Karpas-422 (cell line): Measurements from ENCODE around the gene ZC3H11A. TPM values are rescaled to one million over a fixed set of nuclear protein-coding genes. Genes with fewer than 3 reads are reported as not detected.
"Not testable (repeated sequence)": the region's sequence is repeated elsewhere in the genome, so short reads cannot be mapped to it uniquely, and the experiment has no call there.

ENCODE experiments used
- DNase-seq: peaks from one replicate; pipeline ENCODE4 v3.0.0-alpha.2; 2015
- H2AFZ ChIP-seq: fragments of 200-600 bp; sonication (generic); 2 replicates; pipeline ENCODE4 v1.6.1; 2014; ENCODE audit warnings: antibody characterized with exemption, low read length, mixed read lengths
- H3K27ac ChIP-seq: fragments of 200-600 bp; sonication (generic); 2 replicates; pipeline ENCODE4 v1.5.1; 2014; ENCODE audit warnings: mild to moderate bottlenecking, low read length, moderate library complexity
- H3K27me3 ChIP-seq: fragments of 200-600 bp; sonication (generic); 2 replicates; pipeline ENCODE4 v1.6.1; 2014; ENCODE audit warnings: low read length, mixed read lengths
- H3K36me3 ChIP-seq: fragments of 200-600 bp; sonication (generic); 2 replicates; pipeline ENCODE4 v1.6.1; 2014; ENCODE audit warnings: low read length, mixed read lengths; ENCODE audit not compliant: insufficient read depth
- H3K4me1 ChIP-seq: fragments of 200-600 bp; sonication (generic); 2 replicates; pipeline ENCODE4 v1.6.1; 2014; ENCODE audit warnings: mild to moderate bottlenecking, low read length, mixed read lengths
- H3K4me2 ChIP-seq: fragments of 200-600 bp; sonication (generic); 2 replicates; pipeline ENCODE4 v1.6.1; 2014; ENCODE audit warnings: low read length, low read depth, mild to moderate bottlenecking; ENCODE audit not compliant: poor library complexity, severe bottlenecking
- H3K4me3 ChIP-seq: fragments of 200-600 bp; sonication (generic); 2 replicates; pipeline ENCODE4 v1.5.1; 2014; ENCODE audit warnings: mild to moderate bottlenecking, antibody characterized with exemption, low read length, mixed read lengths
- H3K79me2 ChIP-seq: fragments of 200-600 bp; sonication (generic); 2 replicates; pipeline ENCODE4 v1.6.1; 2014; ENCODE audit warnings: mild to moderate bottlenecking, low read length, mixed read lengths
- H3K9ac ChIP-seq: fragments of 200-600 bp; sonication (generic); 2 replicates; pipeline ENCODE4 v1.6.0; 2014; ENCODE audit warnings: low read length
- H3K9me2 ChIP-seq: fragments of 200-600 bp; sonication (generic), shearing (Covaris generic); replicated peaks from 2 replicates; pipeline ENCODE4 v1.6.0; 2014; ENCODE audit warnings: mild to moderate bottlenecking, low read length, moderate library complexity; ENCODE audit not compliant: insufficient read depth
- H3K9me3 ChIP-seq: fragments of 300-700, 200-600 bp; sonication (generic); 2 replicates; pipeline ENCODE4 v1.6.1; 2014; ENCODE audit warnings: low read length, mixed read lengths
- H4K20me1 ChIP-seq: fragments of 200-600 bp; sonication (generic); 2 replicates; pipeline ENCODE4 v1.6.1; 2014; ENCODE audit warnings: mild to moderate bottlenecking, antibody characterized with exemption, low read length, low read depth; ENCODE audit not compliant: insufficient read depth
- total RNA-seq: library from RNA; depleted of rRNA; stranded (reverse); fragments of >200 nt; shearing (Covaris generic); gene quantifications from 2 replicates; pipeline ENCODE4 v1.2.3, GENCODE V29; 2014; ENCODE audit warnings: low replicate concordance

The ZC3H11A gene
- total RNA-seq, 1 experiment from 2014 or later: 117 TPM

DNA sequence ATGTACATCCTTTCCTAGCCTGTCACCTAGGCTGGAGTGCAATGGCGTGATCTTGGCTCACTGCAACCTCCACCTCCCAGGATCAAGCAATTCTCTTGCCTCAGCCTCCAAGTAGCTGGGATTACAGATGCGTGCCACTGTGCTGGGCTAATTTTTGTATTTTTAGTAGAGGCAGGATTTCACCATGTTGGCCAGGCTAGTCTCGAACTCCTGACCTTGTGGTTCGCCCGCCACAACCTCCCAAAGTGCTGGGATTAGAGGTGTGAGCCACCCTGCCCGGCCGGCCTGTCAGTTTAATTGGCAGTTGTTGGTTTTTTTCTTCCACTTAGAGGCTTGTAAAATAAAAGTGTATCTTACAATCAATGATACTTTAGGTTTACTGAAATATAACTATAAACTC lies 1.9 kb upstream of the ZC3H11A start:
- H3K27ac ChIP-seq, H3K4me2 ChIP-seq, H3K4me3 ChIP-seq, DNase-seq, H3K27me3 ChIP-seq, H2AFZ ChIP-seq, H3K9me3 ChIP-seq, H3K9ac ChIP-seq, H4K20me1 ChIP-seq, H3K9me2 ChIP-seq: not testable (repeated sequence)
- Histone ChIP-seq H3K79me2 (peaks cover 31% of the 10 kb centered on the region), H3K36me3 (peaks cover 16% of the 10 kb centered on the region), H3K4me1 (peaks cover 13% of the 10 kb centered on the region)

DNA sequence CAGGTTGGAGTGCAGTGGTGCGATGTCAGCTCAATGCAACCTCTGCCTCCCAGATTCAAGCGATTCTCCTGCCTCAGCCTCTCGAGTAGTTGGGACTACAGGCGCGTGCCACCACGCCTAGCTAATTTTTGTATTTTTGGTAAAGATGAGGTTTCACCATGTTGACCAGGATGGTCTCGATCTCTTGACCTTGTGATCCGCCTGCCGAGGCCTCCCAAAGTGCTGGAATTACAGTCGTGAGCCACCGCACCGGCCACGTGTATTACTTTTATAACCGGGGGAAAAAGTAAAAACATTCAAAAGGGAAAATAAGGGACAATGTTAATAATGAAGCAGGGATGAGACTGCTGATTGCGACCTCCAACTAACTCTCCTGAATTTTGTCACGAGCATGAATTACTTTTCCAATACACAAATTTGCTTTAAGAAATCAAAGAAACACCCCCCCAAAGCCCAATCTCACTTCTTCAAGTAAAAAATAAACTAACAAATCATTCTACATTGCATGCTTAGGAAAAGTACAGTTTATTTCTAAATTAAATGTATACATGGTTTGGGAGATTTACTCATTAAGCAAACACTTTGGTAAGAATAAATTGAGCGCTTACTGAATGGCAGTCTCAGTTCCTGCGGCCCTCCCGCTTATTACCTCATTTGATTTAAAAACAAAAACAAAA lies 521 bp upstream of the ZC3H11A start:
- Histone ChIP-seq H3K9me3 (no peaks in the 10 kb centered on the region), H4K20me1 (peaks cover 21% of the 10 kb centered on the region), H3K9ac (peak overlapping the region; percentile 46), H3K4me2 (peak overlapping the region; percentile 65), H3K27me3 (no peaks in the 10 kb centered on the region), H3K4me3 (peak overlapping the region; percentile 42), H3K36me3 (peaks cover 26% of the 10 kb centered on the region), H3K27ac (no peak overlapping the region), H3K4me1 (peaks cover 13% of the 10 kb centered on the region), H2AFZ (peak overlapping the region; percentile 92), H3K79me2 (peaks cover 44% of the 10 kb centered on the region), H3K9me2 (no peaks in the 10 kb centered on the region)
- DNase-seq: no peak

- Histone ChIP-seq H3K36me3 (peaks cover 37% of the 10 kb centered on the region), H4K20me1 (peaks cover 28% of the 10 kb centered on the region), H3K9ac (peak overlapping the region; percentile 89), H3K4me3 (peak overlapping the region; percentile 71), H3K27me3 (no peaks in the 10 kb centered on the region), H3K4me2 (peak overlapping the region; percentile 65), H3K9me2 (no peaks in the 10 kb centered on the region), H3K79me2 (peaks cover 58% of the 10 kb centered on the region), H2AFZ (no peak overlapping the region), H3K9me3 (no peaks in the 10 kb centered on the region), H3K4me1 (peaks cover 13% of the 10 kb centered on the region), H3K27ac (peak overlapping the region; percentile 73)
- DNase-seq: peak; percentile 79
Observed at GRCh38 chr1:203796236-203796605, 798 bp downstream of the ZC3H11A start.

DNA sequence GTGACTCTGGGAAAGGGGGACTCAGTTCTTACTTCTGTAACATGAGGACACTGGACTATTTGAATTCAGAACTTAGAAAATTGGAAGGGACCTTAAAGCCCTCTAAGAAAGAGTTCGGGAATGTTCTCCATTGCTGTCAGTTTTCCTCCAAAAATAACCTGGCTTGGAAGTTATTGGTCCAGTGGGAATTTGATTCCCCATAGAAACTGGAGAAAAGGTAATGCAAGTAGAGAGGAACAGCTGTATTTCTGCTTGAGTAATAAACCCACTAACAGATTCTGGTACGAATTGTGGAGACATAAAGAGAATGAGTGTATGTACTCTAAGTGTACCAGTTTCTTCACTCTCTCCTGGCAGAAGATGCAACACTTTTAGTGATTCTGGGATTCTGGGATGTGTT lies 1.8 kb downstream of the ZC3H11A start:
- Histone ChIP-seq H3K9me2 (no peaks in the 10 kb centered on the region), H3K4me3 (peak overlapping the region; percentile 71), H3K9me3 (no peaks in the 10 kb centered on the region), H3K79me2 (peaks cover 68% of the 10 kb centered on the region), H3K4me2 (peak overlapping the region; percentile 65), H3K9ac (no peak overlapping the region), H3K36me3 (peaks cover 46% of the 10 kb centered on the region), H3K27ac (no peak overlapping the region), H3K27me3 (no peaks in the 10 kb centered on the region), H4K20me1 (peaks cover 28% of the 10 kb centered on the region), H3K4me1 (peaks cover 13% of the 10 kb centered on the region), H2AFZ (no peak overlapping the region)
- no peak for DNase-seq

DNA sequence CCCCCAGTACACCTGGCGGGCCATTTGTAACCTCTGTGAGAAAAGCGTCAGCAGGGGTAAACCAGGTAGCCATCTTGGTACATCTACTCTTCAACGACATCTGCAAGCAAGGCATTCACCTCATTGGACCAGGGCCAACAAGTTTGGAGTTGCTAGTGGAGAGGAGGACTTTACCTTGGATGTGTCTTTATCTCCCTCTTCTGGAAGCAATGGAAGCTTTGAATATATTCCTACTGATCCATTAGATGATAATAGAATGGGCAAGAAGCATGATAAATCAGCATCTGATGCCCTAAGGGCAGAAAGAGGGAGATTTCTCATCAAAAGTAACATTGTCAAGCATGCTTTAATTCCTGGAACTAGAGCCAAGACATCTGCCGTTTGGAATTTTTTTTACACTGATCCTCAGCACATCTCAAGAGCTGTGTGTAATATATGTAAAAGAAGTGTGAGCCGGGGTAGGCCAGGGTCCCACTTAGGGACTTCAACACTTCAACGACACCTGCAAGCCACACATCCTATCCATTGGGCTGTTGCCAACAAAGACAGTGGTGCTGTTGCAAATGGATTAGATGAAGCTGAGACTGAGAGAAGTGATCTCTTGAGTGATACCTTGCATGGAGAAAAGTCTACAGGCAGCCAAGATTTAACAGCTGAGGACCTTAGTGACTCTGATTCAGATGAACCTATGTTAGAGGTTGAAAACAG lies 2.7 kb downstream of the ZC3H11A start:
- no peak overlapping the region for H3K4me2 ChIP-seq

DNA sequence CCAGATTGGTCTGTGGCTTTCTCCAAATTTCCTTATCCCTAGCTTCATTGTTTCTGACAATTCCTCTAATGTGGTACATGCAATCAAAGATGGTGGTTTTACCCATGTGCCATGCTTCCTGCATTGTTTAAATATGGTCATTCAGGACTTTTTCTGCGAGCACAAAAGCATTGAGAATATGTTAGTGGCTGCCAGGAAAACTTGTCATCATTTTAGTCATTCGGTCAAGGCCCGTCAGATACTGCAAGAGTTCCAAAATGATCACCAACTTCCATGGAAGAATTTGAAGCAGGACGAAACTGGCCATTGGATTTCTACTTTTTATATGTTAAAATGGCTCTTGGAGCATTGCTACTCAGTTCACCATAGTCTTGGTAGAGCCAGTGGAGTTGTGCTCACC lies 3.7 kb downstream of the ZC3H11A start:
- H3K79me2 ChIP-seq: peaks cover 87% of the 10 kb centered on the region
- no peak overlapping the region for H3K27ac ChIP-seq
- no peak overlapping the region for H3K4me2 ChIP-seq
- no peaks in the 10 kb centered on the region for H3K9me2 ChIP-seq
- peaks cover 54% of the 10 kb centered on the region for H3K36me3 ChIP-seq
- H3K4me3 ChIP-seq: no peak overlapping the region
- H2AFZ ChIP-seq: no peak overlapping the region
- H4K20me1 ChIP-seq: peaks cover 28% of the 10 kb centered on the region
- no peak overlapping the region for H3K9ac ChIP-seq
- no peaks in the 10 kb centered on the region for H3K27me3 ChIP-seq
- no peaks in the 10 kb centered on the region for H3K9me3 ChIP-seq
- no peak for DNase-seq
- H3K4me1 ChIP-seq: peaks cover 13% of the 10 kb centered on the region

More for the DNA sequence above, 2.7 kb downstream of the ZC3H11A start:
- Histone ChIP-seq H3K4me1 (peaks cover 13% of the 10 kb centered on the region), H3K9me3 (no peaks in the 10 kb centered on the region), H3K36me3 (peaks cover 46% of the 10 kb centered on the region), H4K20me1 (peaks cover 28% of the 10 kb centered on the region), H3K9me2 (no peaks in the 10 kb centered on the region), H2AFZ (no peak overlapping the region), H3K4me3 (no peak overlapping the region), H3K27ac (no peak overlapping the region), H3K79me2 (peaks cover 76% of the 10 kb centered on the region), H3K27me3 (no peaks in the 10 kb centered on the region), H3K9ac (no peak overlapping the region)
- no peak for DNase-seq

- Histone ChIP-seq H3K4me1 (peaks cover 11% of the 10 kb centered on the region), H3K4me2 (no peak overlapping the region), H3K27me3 (no peaks in the 10 kb centered on the region), H3K36me3 (peaks cover 54% of the 10 kb centered on the region), H3K9me3 (no peaks in the 10 kb centered on the region), H3K9me2 (no peaks in the 10 kb centered on the region), H3K79me2 (peaks cover 95% of the 10 kb centered on the region), H2AFZ (no peak overlapping the region), H3K4me3 (no peak overlapping the region), H3K9ac (no peak overlapping the region), H3K27ac (no peak overlapping the region), H4K20me1 (peaks cover 28% of the 10 kb centered on the region)
- DNase-seq: no peak
Observed at GRCh38 chr1:203799971-203800370, 4.5 kb downstream of the ZC3H11A start.

GRCh38 chr1:203805689-203806088 lies 10.3 kb downstream of the ZC3H11A start:
- Histone ChIP-seq H3K9me3 (no peaks in the 10 kb centered on the region), H3K79me2 (peaks cover 93% of the 10 kb centered on the region), H3K36me3 (peaks cover 34% of the 10 kb centered on the region), H3K4me2 (no peak overlapping the region), H3K4me3 (no peak overlapping the region), H3K9me2 (no peaks in the 10 kb centered on the region), H3K4me1 (no peaks in the 10 kb centered on the region), H2AFZ (no peak overlapping the region), H3K27me3 (no peaks in the 10 kb centered on the region), H3K9ac (no peak overlapping the region), H4K20me1 (0 out of 2 replicates have a peak, but pooled peaks cover 5% of the 10 kb centered on the region), H3K27ac (no peak overlapping the region)
- no peak for DNase-seq
